ENCODE measurements around the gene USP43. TPM values are rescaled to one million over a fixed set of nuclear protein-coding genes. Genes with fewer than 3 reads are reported as not detected.

The USP43 gene
- total RNA-seq, 1 donor from 2014 or later = 0.29 TPM

GRCh38 chr17:9767432-9767991 lies 122.2 kb downstream of the USP43 start:
- H3K9me3 Mint-ChIP-seq = no peaks in the 10 kb centered on the region
- no peak for TF ChIP-seq CTCF (IDR thresholded peaks at IDR 0.05)
- ChIA-PET POLR2A (no interaction called here), CTCF (no interaction called here)
- ATAC-seq (ENCODE audit: low read depth) (no peak), DNase-seq (no peak)
- H3K4me1 Mint-ChIP-seq = no peaks in the 10 kb centered on the region
- no peak overlapping the region for H3K27ac Mint-ChIP-seq
- peaks cover 2% of the 10 kb centered on the region for H3K27me3 Mint-ChIP-seq
- H3K4me3 Mint-ChIP-seq = no peak overlapping the region
- no peaks in the 10 kb centered on the region for H3K36me3 Mint-ChIP-seq (ENCODE audit: low read depth)
- intact Hi-C loops (cut with micrococcal nuclease) = no loop called here

DNA sequence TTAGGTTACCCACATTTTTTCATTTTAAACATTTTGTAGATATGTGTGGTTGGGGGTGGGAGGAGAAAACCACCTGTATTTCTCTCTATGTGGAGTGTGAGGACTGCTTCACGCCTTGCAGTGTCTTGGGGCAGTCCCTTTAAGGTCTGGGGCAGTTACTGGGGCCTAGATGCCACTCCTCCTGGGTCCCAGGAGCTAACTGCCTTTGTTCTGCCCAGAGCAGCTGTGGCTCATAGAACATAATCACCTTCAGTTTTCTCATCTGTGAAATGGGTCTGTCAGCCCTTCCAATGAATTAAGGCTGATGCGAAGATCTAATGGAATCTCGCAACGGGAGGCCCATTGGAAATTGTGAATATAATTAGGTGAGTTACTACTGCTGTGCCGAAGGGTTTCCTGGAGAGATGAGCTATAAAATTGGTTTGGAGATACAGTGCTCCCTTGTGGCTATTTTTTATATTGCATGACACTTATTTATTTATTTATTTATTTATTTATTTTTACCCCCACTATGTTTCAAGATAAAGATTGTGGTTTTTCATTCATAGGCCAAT lies 123.1 kb downstream of the USP43 start:
- no peaks in the 10 kb centered on the region for H3K4me1 Mint-ChIP-seq
- intact Hi-C loops (cut with micrococcal nuclease) = no loop called here
- H3K4me3 Mint-ChIP-seq = no peak overlapping the region
- no peaks in the 10 kb centered on the region for H3K36me3 Mint-ChIP-seq (ENCODE audit: low read depth)
- H3K9me3 Mint-ChIP-seq = no peaks in the 10 kb centered on the region
- ChIA-PET POLR2A (no interaction called here), CTCF (interaction anchor here (1.0 kb wide), 1 partner anchor 193 kb away, joined by 3 read pairs; the partner anchor contains the start of gene STX8)
- H3K27me3 Mint-ChIP-seq = peaks cover 2% of the 10 kb centered on the region
- ATAC-seq (ENCODE audit: low read depth) = no peak
- DNase-seq = no peak
- no peak for TF ChIP-seq CTCF (IDR thresholded peaks at IDR 0.05)
- no peak overlapping the region for H3K27ac Mint-ChIP-seq

- ATAC-seq (ENCODE audit: low read depth) = no peak
- H3K36me3 Mint-ChIP-seq (ENCODE audit: low read depth) = no peaks in the 10 kb centered on the region
These were observed 123.8 kb downstream of the USP43 start for GRCh38 chr17:9769036-9769695.

DNA sequence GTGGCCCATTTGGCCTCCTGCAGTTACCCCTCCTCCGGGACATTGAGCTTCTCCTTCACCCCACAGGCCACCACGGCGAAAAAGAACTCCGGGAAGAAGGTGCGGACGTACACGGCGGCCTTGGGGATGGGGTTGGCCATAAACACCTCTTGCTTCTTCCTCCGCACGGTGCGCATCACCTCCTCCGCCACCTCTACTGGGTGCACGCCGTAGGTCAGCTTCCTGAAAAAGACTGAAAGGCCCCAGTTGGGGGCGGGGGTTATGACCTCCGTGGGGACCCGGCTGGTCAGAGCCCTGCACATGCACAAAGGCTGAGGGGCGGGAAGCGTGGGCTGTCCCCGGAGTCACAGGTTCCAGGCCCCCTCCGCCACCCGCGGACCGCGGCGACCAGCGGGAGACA lies 126.1 kb downstream of the USP43 start:
- no peaks in the 10 kb centered on the region for H3K9me3 Mint-ChIP-seq
- TF ChIP-seq CTCF (IDR thresholded peaks at IDR 0.05) = no peak
- ChIA-PET POLR2A (no interaction called here), CTCF (no interaction called here)
- no peak overlapping the region for H3K27ac Mint-ChIP-seq
- H3K36me3 Mint-ChIP-seq (ENCODE audit: low read depth) = no peaks in the 10 kb centered on the region
- H3K4me1 Mint-ChIP-seq = no peaks in the 10 kb centered on the region
- no peak for ATAC-seq (ENCODE audit: low read depth)
- DNase-seq = no peak
- intact Hi-C loops (cut with micrococcal nuclease) = no loop called here
- H3K4me3 Mint-ChIP-seq = no peak overlapping the region
- no peaks in the 10 kb centered on the region for H3K27me3 Mint-ChIP-seq

More at GRCh38 chr17:9769036-9769695, 123.8 kb downstream of the USP43 start:
- Mint-ChIP-seq H3K27ac (no peak overlapping the region), H3K27me3 (no peaks in the 10 kb centered on the region), H3K9me3 (no peaks in the 10 kb centered on the region), H3K4me1 (no peaks in the 10 kb centered on the region), H3K4me3 (no peak overlapping the region)
- ChIA-PET POLR2A (no interaction called here), CTCF (interaction anchor here (1.0 kb wide), 1 partner anchor 194 kb away, joined by 3 read pairs; the partner anchor contains the start of gene STX8)
- no peak for DNase-seq
- TF ChIP-seq CTCF (IDR thresholded peaks at IDR 0.05) = no peak
- intact Hi-C loops (cut with micrococcal nuclease) = no loop called here

DNA sequence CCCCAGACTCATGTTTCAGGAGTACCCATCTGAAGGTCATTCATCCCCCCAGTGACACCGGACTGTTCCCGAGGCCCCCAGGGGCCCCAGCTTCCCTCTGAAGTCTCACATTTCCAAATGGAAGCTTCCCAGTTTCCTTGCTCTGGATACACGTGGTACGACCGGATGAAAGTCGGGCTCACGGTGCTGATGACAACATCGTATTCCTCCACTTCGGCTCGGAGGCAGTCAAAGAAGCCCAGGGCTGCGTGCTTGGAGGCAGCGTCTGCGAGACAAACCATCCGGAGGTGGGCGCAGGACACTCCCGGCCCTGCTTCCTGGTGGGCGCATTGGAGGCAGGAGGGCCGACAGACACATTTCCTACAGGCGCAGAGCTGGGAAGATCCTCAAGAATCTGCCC lies 127.3 kb downstream of the USP43 start:
- DNase-seq (no peak), ATAC-seq (ENCODE audit: low read depth) (no peak)
- Mint-ChIP-seq H3K9me3 (no peaks in the 10 kb centered on the region), H3K27me3 (no peaks in the 10 kb centered on the region), H3K36me3 (ENCODE audit: low read depth) (no peaks in the 10 kb centered on the region), H3K4me1 (no peaks in the 10 kb centered on the region), H3K27ac (no peak overlapping the region), H3K4me3 (no peak overlapping the region)
- no peak for TF ChIP-seq CTCF (IDR thresholded peaks at IDR 0.05)
- ChIA-PET CTCF (no interaction called here), POLR2A (no interaction called here)
- intact Hi-C loops (cut with micrococcal nuclease) = no loop called here
